Measurements from ENCODE around the gene MAPK8IP2. TPM values are rescaled to one million over a fixed set of nuclear protein-coding genes. Genes with fewer than 3 reads are reported as not detected.
A peak's percentile ranks its signal among the peaks of the same experiment; 100 is the strongest.

Gene MAPK8IP2
- total and polyA plus RNA-seq, 2 of the 13 experiments (the other 11 are each of a cell fraction or from before 2014, with no cell fraction given), result 1.3 to 2.6 TPM

- TF ChIP-seq BCLAF1 (IDR thresholded peaks at IDR 0.05) (no peak), ZNF720 (CRISPR knock-in tag; IDR thresholded peaks at IDR 0.05) (peak; percentile 98), NCOR1 (IDR thresholded peaks at IDR 0.05; ENCODE audit: borderline replicate concordance, low read length) (no peak), ZBTB7A (CRISPR knock-in tag; IDR thresholded peaks at IDR 0.05) (peak; percentile 97), ZNF609 (CRISPR knock-in tag; IDR thresholded peaks at IDR 0.05; ENCODE audit: borderline replicate concordance) (peak; percentile 69; the same call in 1 of the 2 replicates), SMAD1 (CRISPR knock-in tag; IDR thresholded peaks at IDR 0.05; ENCODE audit: borderline replicate concordance, low read depth) (no peak), FOXM1 (CRISPR knock-in tag; IDR thresholded peaks at IDR 0.05) (peak; percentile 97), RARG (CRISPR knock-in tag; IDR thresholded peaks at IDR 0.05; ENCODE audit: low read depth) (peak; percentile 81; the same call in 1 of the 2 replicates), NRL (CRISPR knock-in tag; IDR thresholded peaks at IDR 0.05; ENCODE audit: borderline replicate concordance) (peak; percentile 99), ZNF713 (CRISPR knock-in tag; IDR thresholded peaks at IDR 0.05) (no peak), ARID5B (CRISPR knock-in tag; IDR thresholded peaks at IDR 0.05) (peak; percentile 87), NPAS2 (CRISPR knock-in tag; IDR thresholded peaks at IDR 0.05; ENCODE audit: borderline replicate concordance) (no peak; the same call in 1 of the 2 replicates), ZNF367 (CRISPR knock-in tag; IDR thresholded peaks at IDR 0.05; ENCODE audit: borderline replicate concordance) (peak; percentile 99; the same call in 1 of the 2 replicates), IRF9 (CRISPR knock-in tag; IDR thresholded peaks at IDR 0.05; ENCODE audit: borderline replicate concordance) (peak; percentile 99)
Measured at GRCh38 chr22:50599816-50600455, 657 bp upstream of the MAPK8IP2 start (continued).
